Measurements from ENCODE around the gene NR0B2.

- TF ChIP-seq EZH2 (IDR thresholded peaks at IDR 0.05) (no peak), EZH2phosphoT487 (IDR thresholded peaks at IDR 0.05; ENCODE audit: borderline replicate concordance) (no peak), CTCF (IDR thresholded peaks at IDR 0.05 in 2 of 3, conservative IDR thresholded peaks at IDR 0.05 in 1 of 3; ENCODE audit: borderline replicate concordance in 1 of 3, insufficient read depth in 1 of 3, low read depth in 2 of 3, low read length in 2 of 3) (no peak), POLR2A (IDR thresholded peaks at IDR 0.05; ENCODE audit: borderline replicate concordance, extremely low read depth, insufficient read depth, insufficient read length) (peak; percentile 9), ZNF274 (IDR thresholded peaks at IDR 0.05; ENCODE audit: low read depth, low read length) (no peak)
- TF ChIP-seq, protein P1, sequence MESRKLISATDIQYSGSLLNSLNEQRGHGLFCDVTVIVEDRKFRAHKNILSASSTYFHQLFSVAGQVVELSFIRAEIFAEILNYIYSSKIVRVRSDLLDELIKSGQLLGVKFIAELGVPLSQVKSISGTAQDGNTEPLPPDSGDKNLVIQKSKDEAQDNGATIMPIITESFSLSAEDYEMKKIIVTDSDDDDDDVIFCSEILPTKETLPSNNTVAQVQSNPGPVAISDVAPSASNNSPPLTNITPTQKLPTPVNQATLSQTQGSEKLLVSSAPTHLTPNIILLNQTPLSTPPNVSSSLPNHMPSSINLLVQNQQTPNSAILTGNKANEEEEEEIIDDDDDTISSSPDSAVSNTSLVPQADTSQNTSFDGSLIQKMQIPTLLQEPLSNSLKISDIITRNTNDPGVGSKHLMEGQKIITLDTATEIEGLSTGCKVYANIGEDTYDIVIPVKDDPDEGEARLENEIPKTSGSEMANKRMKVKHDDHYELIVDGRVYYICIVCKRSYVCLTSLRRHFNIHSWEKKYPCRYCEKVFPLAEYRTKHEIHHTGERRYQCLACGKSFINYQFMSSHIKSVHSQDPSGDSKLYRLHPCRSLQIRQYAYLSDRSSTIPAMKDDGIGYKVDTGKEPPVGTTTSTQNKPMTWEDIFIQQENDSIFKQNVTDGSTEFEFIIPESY (IDR thresholded peaks at IDR 0.05; ENCODE audit: extremely low read depth, insufficient replicate concordance, low read length): no peak
Observed at GRCh38 chr1:26890467-26890796, 23.3 kb downstream of the NR0B2 start.
